Measurements from ENCODE around the gene CSPG4. TPM values are rescaled to one million over a fixed set of nuclear protein-coding genes. Genes with fewer than 3 reads are reported as not detected.

CSPG4 gene
- total RNA-seq, 1 donor from 2014 or later = 7.3 TPM

- Mint-ChIP-seq H3K27me3 (no peaks in the 10 kb centered on the region), H3K27ac (peak overlapping the region; percentile 91), H3K4me1 (ENCODE audit: unreplicated experiment) (peaks cover 70% of the 10 kb centered on the region), H3K4me3 (peak overlapping the region; percentile 95), H3K36me3 (peaks cover 28% of the 10 kb centered on the region), H3K9me3 (no peaks in the 10 kb centered on the region)
- no peak for DNase-seq (ENCODE audit: extremely low spot score, unreplicated experiment)
- no peak for TF ChIP-seq CTCF (conservative IDR thresholded peaks at IDR 0.05)
These were observed 60.7 kb downstream of the CSPG4 start for GRCh38 chr15:75651810-75652543.

GRCh38 chr15:75650908-75651809, 61.5 kb downstream of the CSPG4 start:
- Mint-ChIP-seq H3K27ac (peak overlapping the region; percentile 91), H3K4me1 (ENCODE audit: unreplicated experiment) (peaks cover 68% of the 10 kb centered on the region), H3K9me3 (no peaks in the 10 kb centered on the region), H3K36me3 (peaks cover 24% of the 10 kb centered on the region), H3K4me3 (peak overlapping the region; percentile 95), H3K27me3 (no peaks in the 10 kb centered on the region)
- no peak for TF ChIP-seq CTCF (conservative IDR thresholded peaks at IDR 0.05)
- DNase-seq (ENCODE audit: extremely low spot score, unreplicated experiment) = no peak

GRCh38 chr15:75649848-75650247, 62.8 kb downstream of the CSPG4 start:
- no peak for TF ChIP-seq CTCF (conservative IDR thresholded peaks at IDR 0.05)
- H3K4me1 Mint-ChIP-seq (ENCODE audit: unreplicated experiment) = peaks cover 58% of the 10 kb centered on the region
- peaks cover 21% of the 10 kb centered on the region for H3K36me3 Mint-ChIP-seq
- H3K27ac Mint-ChIP-seq = peak overlapping the region; percentile 91
- H3K4me3 Mint-ChIP-seq = peak overlapping the region; percentile 95
- no peak for DNase-seq (ENCODE audit: extremely low spot score, unreplicated experiment)
- H3K27me3 Mint-ChIP-seq = no peaks in the 10 kb centered on the region
- no peaks in the 10 kb centered on the region for H3K9me3 Mint-ChIP-seq

- Mint-ChIP-seq H3K27me3 (no peaks in the 10 kb centered on the region), H3K27ac (peak overlapping the region; percentile 91), H3K9me3 (no peaks in the 10 kb centered on the region), H3K36me3 (peaks cover 21% of the 10 kb centered on the region), H3K4me1 (ENCODE audit: unreplicated experiment) (peaks cover 55% of the 10 kb centered on the region), H3K4me3 (peak overlapping the region; percentile 95)
- TF ChIP-seq CTCF (conservative IDR thresholded peaks at IDR 0.05) = no peak
- no peak for DNase-seq (ENCODE audit: extremely low spot score, unreplicated experiment)
These were observed 63.4 kb downstream of the CSPG4 start for GRCh38 chr15:75649045-75649761.

GRCh38 chr15:75648156-75649000, 64.3 kb downstream of the CSPG4 start:
- DNase-seq (ENCODE audit: extremely low spot score, unreplicated experiment) = no peak
- peak overlapping the region; percentile 95 for H3K4me3 Mint-ChIP-seq
- H3K9me3 Mint-ChIP-seq = no peaks in the 10 kb centered on the region
- peaks cover 53% of the 10 kb centered on the region for H3K4me1 Mint-ChIP-seq (ENCODE audit: unreplicated experiment)
- H3K27ac Mint-ChIP-seq = peak overlapping the region; percentile 86
- no peak for TF ChIP-seq CTCF (conservative IDR thresholded peaks at IDR 0.05)
- no peaks in the 10 kb centered on the region for H3K27me3 Mint-ChIP-seq
- peaks cover 21% of the 10 kb centered on the region for H3K36me3 Mint-ChIP-seq
